Measurements from ENCODE around the gene OR51T1.
A peak's percentile ranks its signal among the peaks of the same experiment; 100 is the strongest.

Gene OR51T1

GRCh38 chr11:4891996-4892640 is 10.4 kb downstream of the OR51T1 start:
- H3K4me3 ChIP-seq (ENCODE audit: low read depth, low read length), result no peak overlapping the region
- no peak for DNase-seq (ENCODE audit: low read depth)
- TF ChIP-seq, protein P1, sequence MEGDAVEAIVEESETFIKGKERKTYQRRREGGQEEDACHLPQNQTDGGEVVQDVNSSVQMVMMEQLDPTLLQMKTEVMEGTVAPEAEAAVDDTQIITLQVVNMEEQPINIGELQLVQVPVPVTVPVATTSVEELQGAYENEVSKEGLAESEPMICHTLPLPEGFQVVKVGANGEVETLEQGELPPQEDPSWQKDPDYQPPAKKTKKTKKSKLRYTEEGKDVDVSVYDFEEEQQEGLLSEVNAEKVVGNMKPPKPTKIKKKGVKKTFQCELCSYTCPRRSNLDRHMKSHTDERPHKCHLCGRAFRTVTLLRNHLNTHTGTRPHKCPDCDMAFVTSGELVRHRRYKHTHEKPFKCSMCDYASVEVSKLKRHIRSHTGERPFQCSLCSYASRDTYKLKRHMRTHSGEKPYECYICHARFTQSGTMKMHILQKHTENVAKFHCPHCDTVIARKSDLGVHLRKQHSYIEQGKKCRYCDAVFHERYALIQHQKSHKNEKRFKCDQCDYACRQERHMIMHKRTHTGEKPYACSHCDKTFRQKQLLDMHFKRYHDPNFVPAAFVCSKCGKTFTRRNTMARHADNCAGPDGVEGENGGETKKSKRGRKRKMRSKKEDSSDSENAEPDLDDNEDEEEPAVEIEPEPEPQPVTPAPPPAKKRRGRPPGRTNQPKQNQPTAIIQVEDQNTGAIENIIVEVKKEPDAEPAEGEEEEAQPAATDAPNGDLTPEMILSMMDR (IDR thresholded peaks at IDR 0.05; ENCODE audit: low read depth, low read length, missing control alignments), result peak; percentile 16

DNA sequence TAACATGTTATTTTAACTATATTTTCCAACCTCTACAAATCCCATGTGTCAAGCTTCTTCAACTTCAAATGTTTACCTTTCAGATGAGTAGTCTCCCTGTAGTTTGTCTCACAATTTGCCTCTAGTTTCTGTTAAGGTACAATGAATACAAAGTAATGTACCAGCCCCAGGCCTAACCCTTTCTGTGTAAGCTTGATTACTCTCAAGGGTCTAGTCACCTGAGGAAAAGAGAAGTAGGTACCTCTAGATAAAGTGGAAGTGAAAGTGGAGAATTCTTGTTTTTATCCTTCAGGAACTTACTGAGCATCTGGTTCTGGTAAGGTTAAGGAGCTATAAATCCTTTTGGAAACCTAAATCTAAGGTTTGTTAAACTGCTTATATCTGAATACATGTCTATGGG is 21.8 kb downstream of the OR51T1 start, which contains the start of gene OR51A7:
OR51A7 (plus strand) TSS at position 300 of the 400 bp plus-strand sequence. CDS start 3,587 bp downstream, outside the sequence.
- no peak for DNase-seq (ENCODE audit: low read depth)
- H3K4me3 ChIP-seq (ENCODE audit: low read depth, low read length), result no peak within 1 kb of the TSS
- TF ChIP-seq, protein P1 (IDR thresholded peaks at IDR 0.05; ENCODE audit: low read depth, low read length, missing control alignments), result no peak

DNA sequence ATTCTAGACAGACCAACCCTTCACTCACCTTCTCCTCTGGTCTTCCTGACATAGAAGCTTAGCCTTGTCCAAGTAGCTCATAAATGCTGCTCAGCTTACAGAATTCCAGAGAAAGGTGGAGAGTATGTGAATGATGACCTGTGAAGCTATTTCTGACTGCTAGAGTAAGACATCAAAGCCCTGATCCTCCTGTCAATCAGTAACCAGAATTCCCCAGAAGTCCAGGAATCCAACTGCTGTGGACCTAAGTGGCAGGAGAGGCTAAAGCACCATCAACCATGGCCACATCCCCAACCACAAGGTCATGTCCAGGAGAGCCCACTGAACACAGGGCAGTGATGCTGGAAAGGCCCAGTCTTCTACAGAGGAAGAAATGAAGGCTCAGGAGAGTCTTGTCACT is 34.9 kb downstream of the OR51T1 start:
- no peak for DNase-seq (ENCODE audit: low read depth)
- no peak overlapping the region for H3K4me3 ChIP-seq (ENCODE audit: low read depth, low read length)
- TF ChIP-seq, protein P1 (IDR thresholded peaks at IDR 0.05; ENCODE audit: low read depth, low read length, missing control alignments), result no peak

DNA sequence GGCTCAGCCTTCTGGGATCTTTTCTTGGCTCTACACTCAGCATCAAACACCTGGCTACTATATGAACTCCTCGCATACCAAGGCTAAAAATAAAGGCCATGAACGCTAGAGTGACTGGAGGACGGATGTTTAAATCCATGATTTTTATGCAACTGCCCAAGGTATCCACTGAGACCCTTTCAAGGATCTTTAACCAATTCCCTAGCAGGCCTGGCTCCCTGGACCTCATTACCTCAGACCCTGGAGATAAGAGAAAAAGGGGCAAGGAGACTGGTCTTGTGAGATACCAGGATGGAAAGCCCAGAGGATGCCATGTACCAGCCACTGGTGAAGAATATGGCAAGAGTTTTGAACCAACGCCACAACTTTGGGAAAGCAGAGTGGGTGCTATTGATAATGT is 37.5 kb downstream of the OR51T1 start, which contains the start of gene OR51G2:
OR51G2 (minus strand) TSS at position 101 of the 400 bp plus-strand sequence. CDS start 3,687 bp downstream, outside the sequence.
- no peak within 1 kb of the TSS for H3K4me3 ChIP-seq (ENCODE audit: low read depth, low read length)
- TF ChIP-seq, protein P1 (IDR thresholded peaks at IDR 0.05; ENCODE audit: low read depth, low read length, missing control alignments), result no peak
- DNase-seq (ENCODE audit: low read depth), result no peak

DNA sequence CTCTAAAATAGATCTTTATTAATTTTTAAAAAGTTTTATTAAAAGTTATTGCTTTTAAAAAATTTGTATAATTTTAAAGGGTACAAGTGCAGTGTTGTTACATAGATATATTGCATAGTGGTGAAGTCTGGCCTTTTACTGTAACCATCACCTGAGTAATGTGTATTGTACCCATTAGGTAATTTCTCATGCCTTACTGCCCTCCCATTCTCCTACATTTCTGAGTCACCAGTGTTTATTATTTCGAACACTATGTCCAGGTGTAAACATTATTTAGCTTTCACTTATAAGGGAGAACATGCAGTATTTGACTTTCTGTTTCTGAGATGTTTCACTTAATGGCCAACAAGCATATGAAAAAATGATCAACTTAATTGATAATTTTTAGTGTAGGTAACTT is 40.1 kb downstream of the OR51T1 start:
- no peak overlapping the region for H3K4me3 ChIP-seq (ENCODE audit: low read depth, low read length)
- TF ChIP-seq, protein P1 (IDR thresholded peaks at IDR 0.05; ENCODE audit: low read depth, low read length, missing control alignments), result no peak
- DNase-seq (ENCODE audit: low read depth), result no peak

- H3K4me3 ChIP-seq (ENCODE audit: low read depth, low read length), result no peak overlapping the region
- DNase-seq (ENCODE audit: low read depth), result no peak
- TF ChIP-seq, protein P1 (IDR thresholded peaks at IDR 0.05; ENCODE audit: low read depth, low read length, missing control alignments), result no peak
Measured at GRCh38 chr11:4922304-4922703, 40.6 kb downstream of the OR51T1 start.

- H3K4me3 ChIP-seq (ENCODE audit: low read depth, low read length), result no peak within 1 kb of the TSS
- TF ChIP-seq, protein P1 (IDR thresholded peaks at IDR 0.05; ENCODE audit: low read depth, low read length, missing control alignments), result no peak
- DNase-seq (ENCODE audit: low read depth), result no peak
Measured at GRCh38 chr11:4924239-4924638, 42.5 kb downstream of the OR51T1 start, which contains the start of gene OR51G1. TSS of gene OR51G1 (minus strand) at chr11:4924339. CDS start at chr11:4924339, 0 bp downstream.
